ENCODE data around the gene MUC6. TPM values are rescaled to one million over a fixed set of nuclear protein-coding genes. Genes with fewer than 3 reads are reported as not detected.

The MUC6 gene
- total and polyA plus RNA-seq, 2 donors (not counting 3 experiments of a cell fraction or from before 2014, with no cell fraction given): not detected

DNA sequence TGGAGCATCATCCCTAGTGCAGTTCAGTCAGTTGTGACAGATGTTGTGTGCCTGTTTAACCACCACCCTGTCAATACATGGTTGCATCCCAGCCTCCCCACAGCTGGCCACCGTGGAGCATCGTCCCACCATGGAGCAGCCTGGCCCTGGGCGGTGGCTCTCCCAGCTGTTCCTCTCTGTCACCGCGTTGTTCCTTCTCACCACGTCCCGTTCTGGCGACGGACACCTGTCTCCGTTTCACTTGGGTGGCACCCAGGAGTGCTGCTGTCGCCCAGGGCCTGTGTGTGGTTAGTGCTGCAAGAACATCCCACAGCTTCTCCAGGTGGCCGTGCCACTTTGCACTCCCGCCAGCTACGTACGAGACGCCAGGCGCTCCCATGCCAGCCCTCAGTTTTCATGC lies 26.5 kb downstream of the MUC6 start:
- no peaks in the 10 kb centered on the region for H4K20me1 ChIP-seq (replicated peaks; ENCODE audit: control insufficient read depth, extremely low read depth, insufficient read depth, low read length)
- H3K4me3 ChIP-seq (replicated peaks in 1 of 3; ENCODE audit: insufficient read depth in 1 of 3, low read depth in 1 of 3, low read length in 3 of 3): no peak overlapping the region
- POLR2A ChIA-PET: no interaction called here
- no peaks in the 10 kb centered on the region for H3K9me3 ChIP-seq (replicated peaks; ENCODE audit: control insufficient read depth, insufficient read depth, low read length)
- H3K27ac ChIP-seq (ENCODE audit: insufficient read depth, low read depth, low read length): no peak overlapping the region
- TF ChIP-seq EZH2 (IDR thresholded peaks at IDR 0.05; ENCODE audit: borderline replicate concordance, low read depth, low read length, severe bottlenecking) (no peak), JUN (IDR thresholded peaks at IDR 0.05; ENCODE audit: borderline replicate concordance, insufficient read depth, insufficient read length, low read depth) (no peak), POLR2A (IDR thresholded peaks at IDR 0.05; ENCODE audit: low read depth, low read length) (no peak), POLR2AphosphoS5 (IDR thresholded peaks at IDR 0.05; ENCODE audit: insufficient read depth, low read depth, low read length) (no peak), GATA2 (IDR thresholded peaks at IDR 0.05; ENCODE audit: insufficient read depth, insufficient read length, low read depth, low read length) (no peak), MYC (IDR thresholded peaks at IDR 0.05; ENCODE audit: low read depth, low read length) (no peak), FOS (IDR thresholded peaks at IDR 0.05; ENCODE audit: borderline replicate concordance, insufficient read depth, low read length) (no peak)
- TF ChIP-seq, protein P1, sequence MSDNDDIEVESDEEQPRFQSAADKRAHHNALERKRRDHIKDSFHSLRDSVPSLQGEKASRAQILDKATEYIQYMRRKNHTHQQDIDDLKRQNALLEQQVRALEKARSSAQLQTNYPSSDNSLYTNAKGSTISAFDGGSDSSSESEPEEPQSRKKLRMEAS (IDR thresholded peaks at IDR 0.05; ENCODE audit: insufficient read depth, insufficient read length): no peak
- TF ChIP-seq, protein P2, sequence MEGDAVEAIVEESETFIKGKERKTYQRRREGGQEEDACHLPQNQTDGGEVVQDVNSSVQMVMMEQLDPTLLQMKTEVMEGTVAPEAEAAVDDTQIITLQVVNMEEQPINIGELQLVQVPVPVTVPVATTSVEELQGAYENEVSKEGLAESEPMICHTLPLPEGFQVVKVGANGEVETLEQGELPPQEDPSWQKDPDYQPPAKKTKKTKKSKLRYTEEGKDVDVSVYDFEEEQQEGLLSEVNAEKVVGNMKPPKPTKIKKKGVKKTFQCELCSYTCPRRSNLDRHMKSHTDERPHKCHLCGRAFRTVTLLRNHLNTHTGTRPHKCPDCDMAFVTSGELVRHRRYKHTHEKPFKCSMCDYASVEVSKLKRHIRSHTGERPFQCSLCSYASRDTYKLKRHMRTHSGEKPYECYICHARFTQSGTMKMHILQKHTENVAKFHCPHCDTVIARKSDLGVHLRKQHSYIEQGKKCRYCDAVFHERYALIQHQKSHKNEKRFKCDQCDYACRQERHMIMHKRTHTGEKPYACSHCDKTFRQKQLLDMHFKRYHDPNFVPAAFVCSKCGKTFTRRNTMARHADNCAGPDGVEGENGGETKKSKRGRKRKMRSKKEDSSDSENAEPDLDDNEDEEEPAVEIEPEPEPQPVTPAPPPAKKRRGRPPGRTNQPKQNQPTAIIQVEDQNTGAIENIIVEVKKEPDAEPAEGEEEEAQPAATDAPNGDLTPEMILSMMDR (IDR thresholded peaks at IDR 0.05; ENCODE audit: extremely low read depth in 1 of 2, insufficient read depth in 1 of 2, low read depth in 1 of 2, low read length in 2 of 2): no peak
- no peak overlapping the region for H2AFZ ChIP-seq (ENCODE audit: low read depth, low read length)
- no peak for FAIRE-seq
- no TSS peak for BruUV-seq (replicated peaks)
- H3K27me3 ChIP-seq (ENCODE audit: control insufficient read depth in 2 of 2, insufficient read depth in 2 of 2, low read length in 2 of 2): no peaks in the 10 kb centered on the region
- H3K4me1 ChIP-seq (ENCODE audit: control insufficient read depth, extremely low read depth, insufficient read depth, low read length): no peaks in the 10 kb centered on the region
- no peaks in the 10 kb centered on the region for H3K79me2 ChIP-seq (ENCODE audit: control insufficient read depth, insufficient read depth, low read length)
- no peaks in the 10 kb centered on the region for H3K9me1 ChIP-seq (replicated peaks; ENCODE audit: control insufficient read depth, extremely low read depth, insufficient read depth, low read length)
- intact Hi-C loops (cut with micrococcal nuclease): no loop called here
- peaks cover 11 to 43% of the 10 kb centered on the region in 2 experiments for H3K36me3 ChIP-seq (ENCODE audit: control insufficient read depth in 2 of 2, extremely low read depth in 1 of 2, insufficient read depth in 2 of 2, low read length in 2 of 2)
- H3K9ac ChIP-seq (replicated peaks; ENCODE audit: extremely low read depth, insufficient read depth, low read length): no peak overlapping the region
- H3K4me2 ChIP-seq (ENCODE audit: insufficient read depth, low read length): no peak overlapping the region
- CTCF ChIA-PET: interaction anchor here (1.6 kb wide), 1 partner anchor 14 kb away, joined by 3 read pairs; no protein-coding TSS in a partner anchor
- no peak for DNase-seq (ENCODE audit: low read depth, low spot score)
- dilution Hi-C loops (cut with MboI; ENCODE audit: extremely low pct_ligation_motif_present, low sequenced_read_pairs): no loop called here
